HG03039 (cell line): ENCODE measurements around the gene NRXN2.
"Not testable (repeated sequence)": the region's sequence is repeated elsewhere in the genome, so short reads cannot be mapped to it uniquely, and the experiment has no call there.

Experiments
- ATAC-seq: cut with Tn5 transposase; IDR thresholded peaks from one replicate; pipeline ENCODE4 v1.9.1; 2021; ENCODE audit warnings: mild to moderate bottlenecking, moderate library complexity; ENCODE audit not compliant: unreplicated experiment

Gene NRXN2

GRCh38 chr11:64705501-64705900, 17.5 kb downstream of the NRXN2 start:
- ATAC-seq = no peak

- ATAC-seq = no peak
Observed at GRCh38 chr11:64703048-64703447, 19.9 kb downstream of the NRXN2 start.

- ATAC-seq = not testable (repeated sequence)
Observed at GRCh38 chr11:64701956-64702355, 21.0 kb downstream of the NRXN2 start.

- ATAC-seq = no peak
Observed at GRCh38 chr11:64698427-64698826, 24.6 kb downstream of the NRXN2 start.

- ATAC-seq = no peak
Observed at GRCh38 chr11:64697663-64698375, 25.2 kb downstream of the NRXN2 start.

GRCh38 chr11:64696045-64696444, 27.0 kb downstream of the NRXN2 start:
- no peak for ATAC-seq

- ATAC-seq = no peak
Observed at GRCh38 chr11:64695548-64695947, 27.4 kb downstream of the NRXN2 start.

GRCh38 chr11:64694821-64695365, 28.1 kb downstream of the NRXN2 start:
- no peak for ATAC-seq

GRCh38 chr11:64694026-64694755, 28.8 kb downstream of the NRXN2 start:
- no peak for ATAC-seq

- no peak for ATAC-seq
Observed at GRCh38 chr11:64692764-64693331, 30.1 kb downstream of the NRXN2 start.

GRCh38 chr11:64691543-64691942, 31.5 kb downstream of the NRXN2 start:
- ATAC-seq = no peak

- no peak for ATAC-seq
Observed at GRCh38 chr11:64690235-64690634, 32.8 kb downstream of the NRXN2 start.

GRCh38 chr11:64688534-64688982, 34.4 kb downstream of the NRXN2 start:
- ATAC-seq = no peak

- no peak for ATAC-seq
Observed at GRCh38 chr11:64687643-64688533, 35.1 kb downstream of the NRXN2 start.

- ATAC-seq = no peak
Observed at GRCh38 chr11:64687204-64687603, 35.8 kb downstream of the NRXN2 start.

- no peak for ATAC-seq
Observed at GRCh38 chr11:64686466-64687170, 36.4 kb downstream of the NRXN2 start.

GRCh38 chr11:64685536-64685935, 37.5 kb downstream of the NRXN2 start:
- ATAC-seq = no peak

- no peak for ATAC-seq
Observed at GRCh38 chr11:64684357-64684756, 38.6 kb downstream of the NRXN2 start.

GRCh38 chr11:64681171-64681570, 41.8 kb downstream of the NRXN2 start:
- no peak for ATAC-seq

- ATAC-seq = no peak
Observed at GRCh38 chr11:64679846-64680245, 43.2 kb downstream of the NRXN2 start.
